CD14-positive monocyte (primary cell): ENCODE data around the gene MUS81. TPM values are rescaled to one million over a fixed set of nuclear protein-coding genes. Genes with fewer than 3 reads are reported as not detected.

Source experiments
- DNase-seq, 3 donors: peaks; one replicate each; pipeline ENCODE4 v3.0.0-alpha.2; 2011 to 2022
- H2AFZ ChIP-seq: 2 replicates; pipeline ENCODE4 v1.6.0; 2012; ENCODE audit warnings: mild to moderate bottlenecking, low read depth, low read length, inconsistent platforms; ENCODE audit not compliant: insufficient read depth, poor library complexity, severe bottlenecking
- H3K27ac ChIP-seq, 2 donors: 1 replicate in 1 of 2; 2 replicates in 1 of 2; pipeline ENCODE4 v1.5.1; 2012 to 2013; ENCODE audit warnings: low read length in 2 of 2, control low read depth in 1 of 2, inconsistent platforms in 1 of 2, low read depth in 1 of 2, mild to moderate bottlenecking in 1 of 2
- H3K27me3 ChIP-seq, 2 donors: one replicate each; pipeline versions ENCODE4 v1.6.0 to v1.6.1; 2011 to 2013; ENCODE audit warnings: low read length in 2 of 2; ENCODE audit not compliant: control insufficient read depth in 2 of 2, insufficient read depth in 2 of 2
- H3K36me3 ChIP-seq, 2 donors: replicated peaks in 1 of 2; 1 replicate in 1 of 2; 2 replicates in 1 of 2; pipeline versions ENCODE4 v1.5.1 to v1.6.1; 2012 to 2013; ENCODE audit warnings: low read length in 2 of 2, control low read depth in 1 of 2, inconsistent platforms in 1 of 2, mild to moderate bottlenecking in 1 of 2; ENCODE audit not compliant: insufficient read depth in 2 of 2, control insufficient read depth in 1 of 2
- H3K4me1 ChIP-seq, 2 donors: 1 replicate in 1 of 2; 2 replicates in 1 of 2; pipeline versions ENCODE4 v1.5.1 to v1.6.1; 2012 to 2013; ENCODE audit warnings: low read length in 2 of 2, control low read depth in 1 of 2, inconsistent platforms in 1 of 2, mild to moderate bottlenecking in 1 of 2, moderate library complexity in 1 of 2; ENCODE audit not compliant: insufficient read depth in 2 of 2, control insufficient read depth in 1 of 2
- H3K4me2 ChIP-seq: replicated peaks from 2 replicates; pipeline ENCODE3; 2012; ENCODE audit warnings: low read length, moderate library complexity, mild to moderate bottlenecking; ENCODE audit not compliant: poor library complexity, severe bottlenecking; ENCODE audit errors: extremely low read depth
- H3K4me3 ChIP-seq, 3 experiments: fragments of 200-600 bp in 1 of 3; sonication (generic) in 1 of 3; replicated peaks in 1 of 3; 1 replicate in 2 of 3; 2 replicates in 1 of 3; pipeline ENCODE4 v1.5.1; 2011 to 2013; ENCODE audit warnings: low read length in 3 of 3, mild to moderate bottlenecking in 3 of 3, control low read depth in 2 of 3, low read depth in 2 of 3, inconsistent platforms in 1 of 3, moderate library complexity in 1 of 3
- H3K79me2 ChIP-seq: 2 replicates; pipeline ENCODE4 v1.6.0; 2012; ENCODE audit warnings: mild to moderate bottlenecking, control low read depth, inconsistent platforms, low read length, moderate library complexity; ENCODE audit not compliant: insufficient read depth
- H3K9ac ChIP-seq: 2 replicates; pipeline ENCODE4 v1.6.0; 2017; ENCODE audit warnings: low read length, mild to moderate bottlenecking; ENCODE audit not compliant: insufficient read depth, poor library complexity, severe bottlenecking
- H3K9me3 ChIP-seq, 2 donors: replicated peaks in 1 of 2; 1 replicate in 1 of 2; 2 replicates in 1 of 2; pipeline versions ENCODE4 v1.5.1 to v1.6.1; 2012 to 2013; ENCODE audit warnings: low read length in 2 of 2, control low read depth in 1 of 2; ENCODE audit not compliant: control insufficient read depth in 1 of 2, insufficient read depth in 1 of 2
- H4K20me1 ChIP-seq: 2 replicates; pipeline ENCODE4 v1.6.0; 2012; ENCODE audit warnings: mild to moderate bottlenecking, low read length, control low read depth, moderate library complexity; ENCODE audit not compliant: insufficient read depth
- H3K27ac Mint-ChIP-seq, 7 donors: one replicate each; pipeline ENCODE4 v1.8.0; 2020; ENCODE audit warnings: mild to moderate bottlenecking in 7 of 7, mixed read lengths in 7 of 7, moderate library complexity in 6 of 7, inconsistent platforms in 2 of 7
- H3K27me3 Mint-ChIP-seq, 3 donors: one replicate each; pipeline ENCODE4 v1.8.0; 2021 to 2022; ENCODE audit warnings: low read depth in 3 of 3, mild to moderate bottlenecking in 3 of 3, mixed read lengths in 3 of 3, moderate library complexity in 3 of 3, inconsistent platforms in 1 of 3
- H3K36me3 Mint-ChIP-seq, 2 donors: one replicate each; pipeline ENCODE4 v1.8.0; 2020; ENCODE audit warnings: mixed read lengths in 2 of 2, inconsistent platforms in 1 of 2, mild to moderate bottlenecking in 1 of 2
- H3K4me1 Mint-ChIP-seq: one replicate; pipeline ENCODE4 v1.8.0; 2020; ENCODE audit warnings: mild to moderate bottlenecking, mixed read lengths
- H3K4me3 Mint-ChIP-seq, 2 donors: one replicate each; pipeline ENCODE4 v1.8.0; 2020; ENCODE audit warnings: mild to moderate bottlenecking in 2 of 2, mixed read lengths in 2 of 2, moderate library complexity in 1 of 2
- H3K9me3 Mint-ChIP-seq, 7 donors: one replicate each; pipeline ENCODE4 v1.8.0; 2020 to 2022; ENCODE audit warnings: mixed read lengths in 7 of 7, mild to moderate bottlenecking in 6 of 7, moderate library complexity in 6 of 7, inconsistent platforms in 2 of 7
- CTCF ChIP-seq: fragments of 200-600 bp; IDR thresholded peaks from one replicate; pipeline ENCODE4 v1.8.0; 2022; ENCODE audit warnings: antibody characterized with exemption, mild to moderate bottlenecking
- WGBS: methylation state at CpG from one replicate; pipeline ENCODE4 v1.1.5; 2013; ENCODE audit warnings: missing lambda C conversion rate; ENCODE audit not compliant: insufficient coverage; 5-methylcytosine and 5-hydroxymethylcytosine counted together
- intact Hi-C, 2 donors: fragments of 100-400 bp; cut with micrococcal nuclease; formaldehyde crosslinking; loops; one replicate each; pipeline versions ENCODE4 v1.15.0 to v1.15.1; 2023
- polyA plus RNA-seq, 3 donors: library from polyadenylated mRNA; depleted of rRNA in 1 of 3; unstranded in 2 of 3; stranded (reverse) in 1 of 3; fragments of 300-500 nt in 2 of 3; fragments of >200 nt in 1 of 3; fragmentation: Illumina TruSeq in 2 of 3; gene quantifications; 1 replicate in 2 of 3; 2 replicates in 1 of 3; pipeline ENCODE4 v1.2.3, GENCODE V29; 2012 to 2021

The MUS81 gene
- polyA plus RNA-seq, 3 donors = 15.0 to 87.5 (median 16.4) TPM

DNA sequence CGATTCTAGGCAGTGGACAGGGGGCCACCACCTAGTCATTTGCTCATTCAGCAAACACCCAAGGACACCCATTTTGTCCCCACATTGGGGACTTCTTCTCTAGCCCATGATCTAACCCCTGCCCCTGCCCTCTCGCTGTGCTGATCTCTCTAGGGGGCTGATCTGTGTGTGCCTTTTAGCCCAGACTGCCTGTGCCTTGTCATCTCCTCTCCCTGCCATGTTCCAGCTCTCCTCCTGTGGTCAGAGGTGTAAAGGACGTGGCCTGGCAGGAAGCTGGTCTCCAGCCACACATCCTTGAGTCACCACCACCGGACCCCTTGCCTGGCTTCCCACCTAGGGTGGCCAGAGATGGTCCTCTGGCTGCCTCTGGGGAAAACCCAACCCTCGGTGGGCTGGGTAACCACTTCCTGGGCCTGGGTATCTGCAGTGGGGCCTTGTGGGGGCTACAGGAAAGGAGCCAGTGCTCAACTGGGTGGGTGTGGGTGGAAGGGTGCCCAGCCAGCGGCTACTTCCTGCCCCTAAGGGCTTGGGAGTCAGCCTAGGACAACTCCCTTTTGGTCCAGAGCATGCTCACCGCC lies 20.7 kb downstream of the MUS81 start:
- Histone ChIP-seq H3K4me2 (no peak overlapping the region), H3K27ac (no peak overlapping the region), H3K9me3 (no peaks in the 10 kb centered on the region), H4K20me1 (peaks cover 15% of the 10 kb centered on the region), H3K79me2 (peaks cover 4% of the 10 kb centered on the region), H3K36me3 (peaks cover 33 to 36% of the 10 kb centered on the region in 2 donors), H2AFZ (no peak overlapping the region), H3K27me3 (no peaks in the 10 kb centered on the region), H3K4me1 (peaks cover 12 to 23% of the 10 kb centered on the region in 2 donors), H3K4me3 (no peak overlapping the region), H3K9ac (no peak overlapping the region)
- no peak for TF ChIP-seq CTCF
- WGBS = 43% methylated on average over 5 of the region's 7 CpGs
- Mint-ChIP-seq H3K36me3 (peaks cover 34 to 43% of the 10 kb centered on the region in 2 donors), H3K4me1 (peaks cover 25% of the 10 kb centered on the region), H3K9me3 (peaks cover 0 to under 1% (median 0%) of the 10 kb centered on the region in 7 donors), H3K27me3 (peaks cover 0 to 3% (median 2%) of the 10 kb centered on the region in 3 donors), H3K27ac (peak overlapping the region in 1 of 7 donors; percentile 66), H3K4me3 (no peak overlapping the region)
- intact Hi-C loops = loop anchor here in 1 of 2 donors (5.0 kb wide), 1 partner anchor 106 kb away; no protein-coding TSS in a partner anchor
- no peak for DNase-seq

DNA sequence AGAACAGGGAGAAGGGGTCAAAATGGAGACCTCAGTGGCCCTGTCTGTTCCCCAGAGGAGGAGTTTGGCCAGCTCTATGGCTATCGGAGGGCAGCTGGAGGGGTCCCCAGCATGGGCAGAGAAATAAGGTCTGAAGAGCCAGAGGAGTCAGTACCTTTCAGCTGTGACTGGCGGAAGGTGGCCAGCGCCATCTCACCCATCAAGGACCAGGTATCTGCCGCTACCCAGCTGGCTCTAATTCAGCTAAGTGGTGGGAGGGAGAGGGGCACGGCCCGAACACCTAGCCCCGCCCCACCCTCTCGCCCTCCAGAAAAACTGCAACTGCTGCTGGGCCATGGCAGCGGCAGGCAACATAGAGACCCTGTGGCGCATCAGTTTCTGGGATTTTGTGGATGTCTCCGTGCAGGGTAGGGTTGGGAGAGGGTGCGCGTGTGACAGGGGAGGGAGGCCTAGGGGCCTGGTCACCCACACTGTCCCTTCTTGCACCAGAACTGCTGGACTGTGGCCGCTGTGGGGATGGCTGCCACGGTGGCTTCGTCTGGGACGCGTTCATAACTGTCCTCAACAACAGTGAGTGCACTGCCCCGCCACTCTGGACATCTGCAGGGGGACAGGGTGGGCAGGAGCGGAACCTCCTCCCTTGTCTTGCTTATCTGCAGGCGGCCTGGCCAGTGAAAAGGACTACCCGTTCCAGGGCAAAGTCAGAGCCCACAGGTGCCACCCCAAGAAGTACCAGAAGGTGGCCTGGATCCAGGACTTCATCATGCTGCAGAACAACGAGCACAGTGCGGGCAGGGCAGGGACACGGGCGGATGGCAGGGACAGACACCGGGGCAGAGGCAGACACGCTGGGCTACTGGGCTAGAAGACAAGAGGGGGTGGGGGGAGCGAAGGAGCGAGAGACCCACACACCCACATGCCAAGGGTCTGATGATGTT lies 22.2 kb downstream of the MUS81 start:
- peaks cover 44 to 56% of the 10 kb centered on the region in 2 donors for H3K36me3 Mint-ChIP-seq
- peak overlapping the region in 2 of 7 donors; percentile 42 to 50 for H3K27ac Mint-ChIP-seq
- WGBS = 93% methylated on average over 21 of the region's 30 CpGs
- H3K4me2 ChIP-seq = no peak overlapping the region
- no peaks in the 10 kb centered on the region for H3K9me3 ChIP-seq
- TF ChIP-seq CTCF = no peak
- H3K9me3 Mint-ChIP-seq = peaks cover 0 to 2% (median 0%) of the 10 kb centered on the region in 7 donors
- intact Hi-C loops = loop anchor here in 1 of 2 donors (5.0 kb wide), 1 partner anchor 105 kb away; no protein-coding TSS in a partner anchor
- H3K36me3 ChIP-seq = peaks cover 36 to 46% of the 10 kb centered on the region in 2 donors
- no peak overlapping the region for H3K4me3 ChIP-seq
- H2AFZ ChIP-seq = no peak overlapping the region
- peaks cover 15% of the 10 kb centered on the region for H4K20me1 ChIP-seq
- H3K27ac ChIP-seq = no peak overlapping the region
- H3K4me3 Mint-ChIP-seq = no peak overlapping the region
- H3K27me3 Mint-ChIP-seq = peaks cover 0 to 2% (median 0%) of the 10 kb centered on the region in 3 donors
- no peaks in the 10 kb centered on the region for H3K27me3 ChIP-seq
- no peak overlapping the region for H3K9ac ChIP-seq
- peaks cover 17 to 35% of the 10 kb centered on the region in 2 donors for H3K4me1 ChIP-seq
- DNase-seq = no peak
- H3K4me1 Mint-ChIP-seq = peaks cover 36% of the 10 kb centered on the region
- peaks cover 15% of the 10 kb centered on the region for H3K79me2 ChIP-seq
